RCC 7860 (cell line): Measurements from ENCODE around the gene MYO18A.
"Not testable (repeated sequence)": the region's sequence is repeated elsewhere in the genome, so short reads cannot be mapped to it uniquely, and the experiment has no call there.

ENCODE experiments used
- DNase-seq: peaks from one replicate; pipeline ENCODE4 v3.0.0-alpha.2; 2015; ENCODE audit warnings: low spot score
- FAIRE-seq: peaks from 2 replicates; lab custom pipeline; 2012; peaks lifted over from hg19 to GRCh38; lab: Jason Lieb, UNC

Gene MYO18A

DNA sequence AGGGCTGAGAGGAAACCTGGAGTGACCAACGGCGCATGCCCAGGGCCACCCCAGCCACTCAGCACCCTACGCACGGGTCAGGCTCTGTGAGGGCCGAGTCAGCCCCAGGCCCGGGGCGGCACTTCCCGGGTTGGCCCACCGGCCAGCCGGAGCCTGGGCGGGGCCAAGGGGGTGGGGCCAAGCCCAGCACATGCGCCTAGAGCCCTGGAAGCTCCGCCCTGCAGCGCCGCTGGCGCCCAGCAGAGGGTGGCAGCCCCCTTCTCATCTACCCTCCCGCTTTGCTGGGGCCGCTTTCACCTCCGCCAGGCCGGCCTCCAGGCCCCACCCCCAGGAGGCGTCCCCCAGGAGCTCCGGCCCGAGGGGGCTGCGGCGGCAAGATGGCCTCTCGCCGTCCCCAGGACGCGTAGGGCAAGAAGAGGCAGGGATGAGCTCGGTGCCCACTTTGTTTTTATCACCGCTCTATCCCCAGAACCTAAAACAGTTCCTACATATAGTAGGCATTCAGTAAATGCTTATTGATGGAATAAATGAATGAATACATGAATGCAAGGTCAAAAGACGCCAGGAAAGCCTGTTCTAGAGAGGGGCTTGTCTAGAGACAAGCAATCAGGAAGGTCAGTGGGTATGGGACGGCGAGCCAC is 31.3 kb downstream of the MYO18A start:
- FAIRE-seq = no peak
- peak; percentile 84 for DNase-seq

- DNase-seq = no peak
- FAIRE-seq = no peak
These were observed 31.9 kb downstream of the MYO18A start for GRCh38 chr17:29148257-29148789.

DNA sequence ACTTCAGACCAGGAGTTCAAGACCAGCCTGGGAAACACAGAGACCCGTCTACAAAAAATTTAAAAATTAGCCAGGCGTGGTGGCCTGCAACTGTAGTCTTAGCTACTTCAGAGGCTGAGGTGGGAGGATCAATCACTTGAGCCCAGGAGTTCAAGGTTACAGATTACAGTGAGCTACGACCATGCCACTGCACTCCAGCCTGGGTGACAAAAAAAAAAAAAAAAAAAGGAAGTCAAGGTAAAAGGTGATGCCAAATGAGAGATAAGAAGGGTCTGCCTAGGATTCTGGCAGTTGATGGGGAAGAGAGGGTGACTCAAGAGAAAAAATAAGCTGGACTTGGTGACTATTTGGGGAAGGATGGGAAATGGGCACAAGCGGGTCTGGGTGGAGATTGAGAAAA is 32.5 kb downstream of the MYO18A start:
- DNase-seq (no peak), FAIRE-seq (no peak)

- DNase-seq, FAIRE-seq: not testable (repeated sequence)
These were observed 33.0 kb downstream of the MYO18A start for GRCh38 chr17:29147228-29147627.

DNA sequence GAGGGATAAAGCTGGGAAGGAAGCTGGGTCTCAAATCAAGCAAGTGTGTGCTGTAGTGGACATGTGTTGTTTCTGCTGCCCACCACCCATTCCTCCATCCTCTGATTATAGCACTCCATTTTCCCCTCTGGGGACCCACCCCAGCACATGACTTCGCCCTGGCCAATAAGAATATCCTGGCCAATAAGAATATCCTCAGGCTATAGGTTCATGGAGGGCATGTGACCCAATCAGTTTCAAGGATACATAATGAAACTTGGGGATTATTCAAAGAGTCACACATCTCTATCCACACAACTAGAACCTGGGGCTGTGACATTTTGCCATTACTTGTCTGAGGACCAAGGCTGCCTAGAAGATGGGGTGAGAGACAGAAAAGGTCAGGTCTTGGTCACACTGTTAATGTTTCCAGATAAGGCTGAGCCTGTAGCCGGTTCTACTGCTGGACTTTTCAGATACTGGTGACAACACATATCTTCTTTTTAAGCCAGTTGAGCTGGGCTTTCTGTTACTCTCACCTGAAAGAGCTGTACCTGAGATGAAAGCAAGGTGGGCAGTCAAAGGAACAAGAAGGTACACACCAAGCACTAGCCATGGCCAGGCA is 33.7 kb downstream of the MYO18A start:
- DNase-seq = no peak
- FAIRE-seq = no peak

DNA sequence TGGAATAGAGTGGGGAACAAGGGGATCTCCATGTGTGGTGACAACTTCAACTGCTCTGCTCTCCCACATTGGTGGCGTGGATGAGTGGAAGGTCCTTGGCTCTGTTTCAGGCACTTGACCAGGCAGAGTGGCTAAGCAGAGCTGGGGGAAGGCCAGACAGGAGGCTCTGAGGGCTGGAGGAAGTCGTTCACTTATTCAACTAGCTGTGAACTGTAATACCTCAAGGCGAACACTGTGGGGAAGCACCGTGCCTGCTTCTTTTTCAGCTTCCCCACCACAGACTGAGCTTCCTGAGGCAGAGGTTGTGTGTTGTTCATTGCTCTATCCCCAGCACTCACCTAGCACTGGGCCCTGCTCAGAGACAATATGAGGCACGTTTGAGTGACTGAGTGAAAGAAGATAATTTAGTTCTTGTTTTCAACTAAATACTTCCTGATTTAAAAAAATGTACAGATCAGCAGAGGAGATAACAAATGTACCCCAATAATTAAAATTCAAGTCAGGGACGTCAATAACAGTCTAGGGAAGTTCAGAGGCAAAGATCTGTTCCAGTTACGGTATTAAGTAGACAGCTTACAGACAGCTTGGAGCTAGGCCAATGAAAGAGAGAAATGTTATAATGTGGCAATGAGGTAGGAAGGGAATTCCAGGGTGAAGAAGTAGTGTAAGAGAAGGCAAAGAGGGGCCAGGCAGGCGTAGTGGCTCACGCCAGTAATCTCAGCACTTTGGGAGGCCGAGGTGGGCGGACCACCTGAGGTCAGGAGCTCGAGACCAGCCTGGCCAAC is 34.7 kb downstream of the MYO18A start:
- DNase-seq = peak; percentile 68
- no peak for FAIRE-seq

GRCh38 chr17:29143894-29144293 is 36.3 kb downstream of the MYO18A start:
- FAIRE-seq (no peak), DNase-seq (peak; percentile 11)

DNA sequence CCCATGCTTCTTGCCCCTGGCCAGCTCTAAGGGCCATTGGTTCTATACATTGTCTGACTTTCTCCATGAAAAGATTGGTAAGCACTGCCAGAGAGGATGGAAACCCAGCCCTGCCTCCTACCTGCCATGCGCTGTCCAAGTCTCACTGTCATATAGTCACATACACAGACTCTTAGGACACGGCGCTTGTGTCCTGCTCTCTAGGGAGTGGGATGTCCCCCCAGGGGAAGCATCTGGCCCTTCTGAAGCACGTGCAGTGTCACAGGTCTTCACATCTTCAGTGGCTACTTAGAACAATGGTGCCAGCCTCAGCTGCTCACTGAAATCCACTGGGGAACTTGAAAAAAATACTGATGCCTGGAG is 38.7 kb downstream of the MYO18A start:
- DNase-seq = no peak
- FAIRE-seq = no peak

DNA sequence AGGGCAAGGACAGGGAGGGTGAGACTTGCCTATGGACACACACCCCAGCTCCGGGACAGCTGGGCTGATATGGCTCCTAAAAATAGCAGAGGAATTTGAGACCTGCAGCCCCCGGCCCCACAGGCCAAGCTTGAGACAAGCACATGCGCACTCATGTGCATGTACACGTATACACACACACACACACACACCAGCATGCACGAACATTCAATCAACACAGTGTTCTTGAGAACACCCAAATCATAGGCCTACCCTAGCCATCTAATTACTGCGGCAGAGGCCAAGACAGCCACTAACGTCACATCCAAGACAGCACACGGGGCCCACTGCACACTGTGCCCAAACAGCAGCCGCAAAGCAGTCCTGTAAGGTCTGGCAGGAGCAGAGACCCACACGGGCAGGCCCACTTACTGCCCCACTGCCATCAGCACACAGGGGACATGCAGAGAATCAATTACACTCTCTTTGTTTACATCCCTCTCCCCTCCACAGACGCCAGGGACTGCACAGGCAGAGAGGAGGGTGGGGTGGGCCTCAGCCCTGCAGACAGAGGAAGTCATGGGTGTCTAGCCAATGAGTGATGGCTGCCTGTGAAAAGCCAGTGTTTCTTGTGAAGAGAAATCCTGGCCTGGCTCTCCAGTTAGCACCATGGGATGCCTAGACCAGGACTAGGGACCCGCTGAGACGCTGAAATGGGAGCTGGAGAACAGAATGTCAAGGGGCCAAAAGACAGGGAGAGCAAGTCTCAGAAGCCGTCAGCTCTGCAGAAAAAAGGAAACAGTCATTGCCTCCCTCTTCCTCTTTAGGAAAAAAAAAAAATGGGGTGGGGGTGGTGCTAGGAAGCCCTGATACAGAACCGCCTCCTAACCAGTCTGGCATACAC is 39.3 kb downstream of the MYO18A start:
- no peak for FAIRE-seq
- no peak for DNase-seq

- no peak for DNase-seq
These were observed 40.1 kb downstream of the MYO18A start for GRCh38 chr17:29140051-29140621.

GRCh38 chr17:29138971-29139691 is 41.1 kb downstream of the MYO18A start:
- no peak for DNase-seq
- FAIRE-seq = no peak

More at GRCh38 chr17:29140051-29140621, 40.1 kb downstream of the MYO18A start:
- FAIRE-seq = no peak

- DNase-seq (peak; percentile 72), FAIRE-seq (peak; percentile 79)
These were observed 41.8 kb downstream of the MYO18A start for GRCh38 chr17:29138184-29138955.

GRCh38 chr17:29136998-29137730 is 43.0 kb downstream of the MYO18A start:
- FAIRE-seq (no peak), DNase-seq (peak; percentile 41)

DNA sequence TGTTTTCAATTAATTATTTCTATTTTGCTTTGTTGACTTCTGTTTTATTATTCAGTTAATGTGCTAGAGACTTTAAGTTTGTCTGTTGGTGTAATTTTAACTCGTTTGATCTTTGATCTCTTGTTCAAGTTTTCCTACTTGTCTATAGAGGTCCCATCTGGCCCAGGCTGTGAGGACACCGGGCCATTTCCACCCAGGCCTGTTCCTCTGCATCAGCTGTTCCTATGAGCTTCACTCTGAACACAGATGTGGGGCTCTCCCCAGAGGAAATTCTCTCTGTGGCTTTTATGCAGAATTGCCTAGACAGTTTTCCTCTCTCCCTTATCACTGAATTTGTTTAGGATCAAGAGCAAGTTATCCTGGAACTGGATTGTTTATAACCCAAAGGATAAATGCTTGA is 44.7 kb downstream of the MYO18A start:
- FAIRE-seq = no peak
- no peak for DNase-seq

DNA sequence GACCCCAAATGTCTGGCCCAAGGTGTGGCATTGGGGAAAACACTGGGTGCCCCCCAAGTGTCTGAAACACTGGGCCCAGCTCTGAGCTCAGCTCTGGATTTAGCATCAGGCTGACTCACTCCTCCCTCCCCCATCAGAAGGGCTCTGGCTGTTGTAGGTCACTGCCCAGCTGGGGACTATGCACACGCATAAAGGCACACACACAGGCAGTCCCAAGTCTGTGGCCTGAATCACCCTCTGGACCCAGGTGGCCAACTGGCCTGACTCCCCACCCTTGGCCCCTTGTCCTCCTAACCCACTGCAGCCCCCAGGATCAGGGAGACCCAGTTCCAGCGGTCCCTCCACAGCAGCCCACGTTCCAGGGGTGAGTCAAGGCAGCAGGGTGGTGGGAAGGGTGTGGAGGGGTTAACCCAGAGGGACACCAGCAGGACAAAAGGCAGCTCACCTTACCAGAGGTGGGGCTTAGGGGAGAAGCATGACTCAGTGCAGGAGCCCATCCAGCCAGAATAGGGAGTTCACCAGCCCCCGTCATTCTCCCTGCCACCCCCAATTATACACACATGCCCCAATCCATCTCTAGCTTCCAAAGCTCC is 47.0 kb downstream of the MYO18A start:
- DNase-seq = peak; percentile 73
- peak; percentile 68 for FAIRE-seq

DNA sequence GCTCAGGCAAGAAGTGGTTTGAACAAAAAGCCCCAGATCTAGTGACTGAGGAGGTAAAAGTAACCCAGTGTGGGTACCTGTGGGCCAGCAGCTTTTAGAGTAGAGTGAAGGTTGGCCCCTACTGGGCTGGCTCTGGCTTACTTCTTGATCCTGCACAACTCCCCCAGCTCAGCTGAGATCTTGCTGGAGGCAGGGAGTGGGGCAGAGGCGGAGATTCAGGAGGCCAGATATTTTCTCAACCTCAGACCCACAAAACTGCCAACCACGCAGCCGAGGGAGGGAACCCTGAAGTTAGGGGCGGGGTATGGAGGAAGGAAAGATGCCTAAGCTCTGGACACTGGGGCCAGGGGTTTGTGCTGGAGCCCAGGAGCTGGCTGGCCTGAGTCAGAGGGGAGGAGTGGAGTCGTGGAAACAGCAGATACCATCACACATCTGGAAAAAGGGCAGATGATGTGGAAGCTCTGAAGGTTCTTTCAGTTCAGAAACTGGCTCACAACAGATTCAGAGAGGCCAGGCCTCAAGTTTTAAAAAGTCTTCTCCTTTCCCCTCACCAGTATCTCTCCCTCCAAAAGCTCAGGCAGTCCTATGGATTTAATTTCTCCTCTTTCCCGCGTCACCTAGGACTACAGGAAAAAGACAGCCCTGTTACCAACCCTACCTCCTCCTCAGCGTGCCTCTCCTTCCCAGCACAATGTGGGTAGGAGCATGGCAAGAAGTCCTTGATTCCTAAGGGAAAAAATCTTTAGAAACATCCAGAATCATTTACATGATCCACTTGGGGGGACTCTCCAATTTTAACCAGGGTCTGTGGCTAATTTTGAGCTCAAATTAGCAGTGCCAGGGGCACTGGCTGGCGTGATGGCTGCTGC is 48.1 kb downstream of the MYO18A start:
- FAIRE-seq (peak; percentile 44), DNase-seq (peak; percentile 54)

DNA sequence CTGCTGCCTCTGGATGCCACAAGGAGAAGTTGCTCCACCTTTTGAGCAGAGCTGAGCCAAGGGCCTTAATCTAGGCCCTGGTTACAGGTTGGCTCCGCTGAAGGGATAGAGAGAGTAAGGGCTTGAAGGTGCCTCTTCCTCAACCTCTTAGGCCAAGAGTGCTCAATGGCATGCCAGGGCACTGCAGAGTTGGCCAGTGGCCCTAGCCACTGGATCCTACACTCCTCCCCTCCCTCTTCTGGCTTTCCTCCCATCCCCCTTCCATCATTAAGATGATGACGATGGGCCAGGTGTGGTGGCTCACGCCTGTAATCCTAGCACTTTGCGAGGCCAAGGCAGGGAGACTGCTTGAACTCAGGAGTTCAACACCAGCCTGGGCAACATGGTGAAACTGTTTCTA is 50.5 kb downstream of the MYO18A start:
- FAIRE-seq = no peak
- no peak for DNase-seq
